Endothelial cell of umbilical vein (primary cell): ENCODE results near the gene ALDH1A3. TPM values are rescaled to one million over a fixed set of nuclear protein-coding genes. Genes with fewer than 3 reads are reported as not detected.

ENCODE experiments used
- BruUV-seq: library from RNA; stranded (reverse); fragments of 400-500 nt; replicated peaks from 2 replicates; lab custom pipeline; 2021; lab: Mats Ljungman, UMichigan
- CTCF ChIA-PET: fragments of 300-600, 350-600 bp; sonication (Branson Sonifier 250); formaldehyde crosslinking; loops from one replicate; lab custom pipeline; 2021; ENCODE audit warnings: antibody characterized with exemption, inconsistent platforms; lab: Charles Lee
- POLR2A ChIA-PET: fragments of 300-600, 350-600 bp; sonication (Branson Sonifier 250); formaldehyde crosslinking; loops from one replicate; lab custom pipeline; 2021; ENCODE audit warnings: antibody characterized with exemption, inconsistent platforms; lab: Charles Lee
- DNase-seq: peaks from one replicate; pipeline ENCODE4 v3.0.0-alpha.2; 2011; ENCODE audit warnings: low read depth, low spot score
- FAIRE-seq: peaks from 2 replicates; lab custom pipeline; 2011; peaks lifted over from hg19 to GRCh38; lab: Jason Lieb, UNC
- H2AFZ ChIP-seq: 2 replicates; pipeline ENCODE4 v1.6.0; 2012; ENCODE audit warnings: low read depth, low read length, control low read depth, inconsistent platforms
- H3K27ac ChIP-seq: 2 replicates; pipeline ENCODE4 v1.5.1; 2011; ENCODE audit warnings: low read depth, mild to moderate bottlenecking, control low read depth, low read length, moderate library complexity; ENCODE audit not compliant: insufficient read depth
- H3K27me3 ChIP-seq, 2 experiments: 2 replicates each; pipeline versions ENCODE4 v1.6.0 to v1.6.1; 2011; ENCODE audit warnings: low read length in 2 of 2, mixed read lengths in 1 of 2; ENCODE audit not compliant: control insufficient read depth in 2 of 2, insufficient read depth in 2 of 2
- H3K36me3 ChIP-seq, 2 experiments: 2 replicates in 1 of 2; 3 replicates in 1 of 2; pipeline ENCODE4 v1.5.1; 2011; ENCODE audit warnings: low read length in 2 of 2, mild to moderate bottlenecking in 1 of 2, moderate library complexity in 1 of 2; ENCODE audit not compliant: control insufficient read depth in 2 of 2, insufficient read depth in 2 of 2; ENCODE audit errors: extremely low read depth in 1 of 2
- H3K4me1 ChIP-seq: 3 replicates; pipeline ENCODE4 v1.5.1; 2011; ENCODE audit warnings: mild to moderate bottlenecking, low read length; ENCODE audit not compliant: control insufficient read depth, insufficient read depth; ENCODE audit errors: extremely low read depth
- H3K4me2 ChIP-seq: 2 replicates; pipeline ENCODE4 v1.6.1; 2011; ENCODE audit warnings: low read length, control low read depth, mixed read lengths; ENCODE audit not compliant: insufficient read depth
- H3K4me3 ChIP-seq, 3 experiments: fragments of 200-600 bp in 1 of 3; sonication (generic), shearing (Covaris generic) in 1 of 3; replicated peaks in 1 of 3; 2 replicates each; pipeline ENCODE4 v1.5.1; 2011 to 2016; ENCODE audit warnings: control low read depth in 3 of 3, low read length in 3 of 3, mild to moderate bottlenecking in 2 of 3, inconsistent platforms in 1 of 3, low read depth in 1 of 3, moderate library complexity in 1 of 3; ENCODE audit not compliant: insufficient read depth in 1 of 3
- H3K79me2 ChIP-seq: 2 replicates; pipeline ENCODE4 v1.6.0; 2012; ENCODE audit warnings: low read length, inconsistent platforms; ENCODE audit not compliant: control insufficient read depth, insufficient read depth
- H3K9ac ChIP-seq: replicated peaks from 2 replicates; pipeline ENCODE3; 2011; ENCODE audit warnings: low read length, control low read depth; ENCODE audit not compliant: insufficient read depth; ENCODE audit errors: extremely low read depth
- H3K9me1 ChIP-seq: replicated peaks from 3 replicates; pipeline ENCODE4 v1.6.0; 2011; ENCODE audit warnings: mild to moderate bottlenecking, low read length; ENCODE audit not compliant: control insufficient read depth, insufficient read depth; ENCODE audit errors: extremely low read depth
- H3K9me3 ChIP-seq: replicated peaks from 2 replicates; pipeline ENCODE4 v1.5.1; 2012; ENCODE audit warnings: low read length, inconsistent platforms; ENCODE audit not compliant: control insufficient read depth, insufficient read depth
- H4K20me1 ChIP-seq: replicated peaks from 2 replicates; pipeline ENCODE3; 2011; ENCODE audit warnings: mild to moderate bottlenecking, low read length; ENCODE audit not compliant: control insufficient read depth, insufficient read depth; ENCODE audit errors: extremely low read depth
- CTCF ChIP-seq, 2 donors: IDR thresholded peaks; 1 replicate in 1 of 2; 2 replicates in 1 of 2; pipeline ENCODE4 v1.5.1; 2011; ENCODE audit warnings: low read length in 2 of 2, mild to moderate bottlenecking in 2 of 2, moderate library complexity in 2 of 2, control low read depth in 1 of 2, inconsistent platforms in 1 of 2, low read depth in 1 of 2; ENCODE audit not compliant: insufficient read depth in 1 of 2; ENCODE audit errors: extremely low read depth in 1 of 2
- EZH2 ChIP-seq: IDR thresholded peaks from 2 replicates; pipeline ENCODE4 v1.6.1; 2012; ENCODE audit warnings: borderline replicate concordance, low read depth, mild to moderate bottlenecking, moderate library complexity, low read length, inconsistent platforms; ENCODE audit not compliant: severe bottlenecking
- FOS ChIP-seq: IDR thresholded peaks from 2 replicates; pipeline ENCODE4 v1.6.1; 2011; ENCODE audit warnings: mild to moderate bottlenecking, low read length, moderate library complexity, borderline replicate concordance; ENCODE audit not compliant: insufficient read depth
- GATA2 ChIP-seq: IDR thresholded peaks from 2 replicates; pipeline ENCODE4 v1.7.0; 2011; ENCODE audit warnings: low read depth, mild to moderate bottlenecking, moderate library complexity, mixed read lengths, low read length; ENCODE audit not compliant: insufficient read length, insufficient read depth
- JUN ChIP-seq: IDR thresholded peaks from 2 replicates; pipeline ENCODE4 v1.6.1; 2011; ENCODE audit warnings: borderline replicate concordance, low read depth; ENCODE audit not compliant: insufficient read length, insufficient read depth
- MAX ChIP-seq: IDR thresholded peaks from 2 replicates; pipeline ENCODE4 v1.6.1; 2011; ENCODE audit not compliant: insufficient read depth, insufficient read length
- MYC ChIP-seq: IDR thresholded peaks from one replicate; pipeline ENCODE4 v1.6.1; 2011; ENCODE audit warnings: mild to moderate bottlenecking, low read depth, low read length
- POLR2A ChIP-seq: IDR thresholded peaks from 2 replicates; pipeline ENCODE4 v1.6.1; 2012; ENCODE audit warnings: low read depth, mild to moderate bottlenecking, control low read depth, low read length
- POLR2AphosphoS5 ChIP-seq: IDR thresholded peaks from 2 replicates; pipeline ENCODE4 v1.6.1; 2012; ENCODE audit warnings: low read depth, mild to moderate bottlenecking, control low read depth, low read length, moderate library complexity; ENCODE audit not compliant: insufficient read depth
- dilution Hi-C: fragments of 300-500 bp; cut with MboI; formaldehyde crosslinking; loops from one replicate; pipeline ENCODE4 v1.15.0; 2019; ENCODE audit warnings: low sequenced_read_pairs; ENCODE audit not compliant: extremely low pct_ligation_motif_present
- intact Hi-C: fragments of 100-400 bp; cut with micrococcal nuclease; formaldehyde crosslinking; loops from one replicate; pipeline ENCODE4 v1.10.0; 2022
- polyA plus RNA-seq, 4 experiments: library from polyadenylated mRNA; depleted of rRNA in 3 of 4; stranded (reverse) in 3 of 4; unstranded in 1 of 4; fragments of >200 nt; gene quantifications; 2 replicates each; pipeline versions ENCODE4 v1.2.1 to v1.2.3, GENCODE V29; 2011 to 2012; ENCODE audit warnings: missing spikeins in 1 of 4
- total RNA-seq: library from RNA; stranded (reverse); gene quantifications from 2 replicates; pipeline ENCODE4 v1.2.3, GENCODE V29; 2021

The ALDH1A3 gene
- total and polyA plus RNA-seq, 2 donors (not counting 3 experiments of a cell fraction or from before 2014, with no cell fraction given): 2.8 to 5.8 TPM

GRCh38 chr15:100928632-100929280, 49.1 kb downstream of the ALDH1A3 start:
- intact Hi-C loops: no loop called here
- H3K4me2 ChIP-seq: no peak overlapping the region
- TF ChIP-seq CTCF (IDR thresholded peaks at IDR 0.05; ENCODE audit: extremely low read depth in 1 of 2, insufficient read depth in 1 of 2, low read depth in 1 of 2, low read length in 2 of 2) (no peak), MAX (no peak), POLR2A (no peak), JUN (no peak), POLR2AphosphoS5 (no peak), MYC (no peak), FOS (no peak), EZH2 (no peak), GATA2 (no peak)
- POLR2A ChIA-PET: no interaction called here
- H3K36me3 ChIP-seq: peaks cover 8 to 13% of the 10 kb centered on the region in 2 experiments
- no TSS peak for BruUV-seq
- no peaks in the 10 kb centered on the region for H4K20me1 ChIP-seq
- dilution Hi-C loops: no loop called here
- H3K9ac ChIP-seq: no peak overlapping the region
- no peaks in the 10 kb centered on the region for H3K27me3 ChIP-seq
- CTCF ChIA-PET: interaction anchor here (1.5 to 4.1 kb wide), 3 partner anchors 10 to 92 kb away, joined by 3 to 23 read pairs (median 5); partner anchors contain the start of gene LRRK1
- H3K79me2 ChIP-seq: no peaks in the 10 kb centered on the region
- peaks cover 7% of the 10 kb centered on the region for H3K4me1 ChIP-seq
- H2AFZ ChIP-seq: no peak overlapping the region
- no peaks in the 10 kb centered on the region for H3K9me3 ChIP-seq
- H3K27ac ChIP-seq: no peak overlapping the region
- FAIRE-seq (no peak), DNase-seq (no peak)
- H3K9me1 ChIP-seq: no peaks in the 10 kb centered on the region
- no peak overlapping the region for H3K4me3 ChIP-seq
